Midbrain (tissue), 1 donor: Measurements from ENCODE around the gene ASPM.

Experiments used
- DNase-seq: peaks from one replicate; lab custom pipeline; 2025; lab: John Stamatoyannopoulos, UW

The ASPM gene, protein sequence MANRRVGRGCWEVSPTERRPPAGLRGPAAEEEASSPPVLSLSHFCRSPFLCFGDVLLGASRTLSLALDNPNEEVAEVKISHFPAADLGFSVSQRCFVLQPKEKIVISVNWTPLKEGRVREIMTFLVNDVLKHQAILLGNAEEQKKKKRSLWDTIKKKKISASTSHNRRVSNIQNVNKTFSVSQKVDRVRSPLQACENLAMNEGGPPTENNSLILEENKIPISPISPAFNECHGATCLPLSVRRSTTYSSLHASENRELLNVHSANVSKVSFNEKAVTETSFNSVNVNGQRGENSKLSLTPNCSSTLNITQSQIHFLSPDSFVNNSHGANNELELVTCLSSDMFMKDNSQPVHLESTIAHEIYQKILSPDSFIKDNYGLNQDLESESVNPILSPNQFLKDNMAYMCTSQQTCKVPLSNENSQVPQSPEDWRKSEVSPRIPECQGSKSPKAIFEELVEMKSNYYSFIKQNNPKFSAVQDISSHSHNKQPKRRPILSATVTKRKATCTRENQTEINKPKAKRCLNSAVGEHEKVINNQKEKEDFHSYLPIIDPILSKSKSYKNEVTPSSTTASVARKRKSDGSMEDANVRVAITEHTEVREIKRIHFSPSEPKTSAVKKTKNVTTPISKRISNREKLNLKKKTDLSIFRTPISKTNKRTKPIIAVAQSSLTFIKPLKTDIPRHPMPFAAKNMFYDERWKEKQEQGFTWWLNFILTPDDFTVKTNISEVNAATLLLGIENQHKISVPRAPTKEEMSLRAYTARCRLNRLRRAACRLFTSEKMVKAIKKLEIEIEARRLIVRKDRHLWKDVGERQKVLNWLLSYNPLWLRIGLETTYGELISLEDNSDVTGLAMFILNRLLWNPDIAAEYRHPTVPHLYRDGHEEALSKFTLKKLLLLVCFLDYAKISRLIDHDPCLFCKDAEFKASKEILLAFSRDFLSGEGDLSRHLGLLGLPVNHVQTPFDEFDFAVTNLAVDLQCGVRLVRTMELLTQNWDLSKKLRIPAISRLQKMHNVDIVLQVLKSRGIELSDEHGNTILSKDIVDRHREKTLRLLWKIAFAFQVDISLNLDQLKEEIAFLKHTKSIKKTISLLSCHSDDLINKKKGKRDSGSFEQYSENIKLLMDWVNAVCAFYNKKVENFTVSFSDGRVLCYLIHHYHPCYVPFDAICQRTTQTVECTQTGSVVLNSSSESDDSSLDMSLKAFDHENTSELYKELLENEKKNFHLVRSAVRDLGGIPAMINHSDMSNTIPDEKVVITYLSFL (N-terminal part only)

DNA sequence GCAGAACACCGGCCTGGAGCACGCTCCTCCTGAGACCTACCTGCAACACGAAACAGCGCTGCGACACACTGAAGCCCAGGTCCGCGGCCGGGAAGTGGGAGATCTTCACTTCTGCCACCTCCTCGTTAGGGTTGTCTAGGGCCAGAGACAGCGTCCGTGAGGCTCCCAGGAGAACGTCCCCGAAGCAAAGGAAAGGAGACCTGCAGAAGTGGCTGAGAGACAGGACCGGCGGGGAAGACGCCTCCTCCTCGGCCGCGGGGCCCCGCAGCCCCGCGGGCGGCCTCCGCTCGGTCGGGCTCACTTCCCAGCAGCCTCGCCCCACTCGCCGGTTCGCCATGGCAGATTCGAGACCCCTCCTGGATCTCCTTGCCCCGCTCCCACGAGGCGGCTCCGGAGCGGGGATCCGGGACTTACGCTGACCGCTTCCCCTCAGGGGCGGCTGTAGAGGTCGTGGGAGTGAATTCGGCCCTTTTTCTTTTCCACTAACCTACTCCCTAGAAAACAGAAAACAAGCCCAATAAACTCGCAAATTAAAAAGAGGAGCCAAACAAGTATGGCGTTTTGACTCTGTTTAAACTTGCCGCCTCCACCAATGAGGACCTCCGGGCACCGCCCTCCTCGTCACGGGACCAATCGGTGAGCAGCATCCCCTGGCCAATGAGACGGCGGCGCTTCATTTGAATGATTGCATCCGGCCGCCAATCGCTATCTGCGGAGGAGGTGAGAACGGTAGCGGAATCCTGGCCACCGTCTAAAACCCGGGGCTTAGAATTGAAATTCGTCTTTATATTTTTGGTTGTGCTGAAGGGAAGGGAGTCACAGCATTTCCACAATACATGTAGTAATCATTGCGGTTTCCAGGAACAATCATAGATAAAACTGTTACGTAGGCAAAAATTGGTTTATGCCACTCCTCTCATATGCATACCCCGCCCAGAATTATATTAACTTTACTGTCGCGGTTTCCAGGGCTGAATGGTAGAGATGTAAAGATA, at the start of gene ASPM:
ASPM (minus strand) TSS at position 569 of the 995 bp plus-strand sequence; CDS start at position 337, 232 bp downstream.
- peak; percentile 89 for DNase-seq

DNA sequence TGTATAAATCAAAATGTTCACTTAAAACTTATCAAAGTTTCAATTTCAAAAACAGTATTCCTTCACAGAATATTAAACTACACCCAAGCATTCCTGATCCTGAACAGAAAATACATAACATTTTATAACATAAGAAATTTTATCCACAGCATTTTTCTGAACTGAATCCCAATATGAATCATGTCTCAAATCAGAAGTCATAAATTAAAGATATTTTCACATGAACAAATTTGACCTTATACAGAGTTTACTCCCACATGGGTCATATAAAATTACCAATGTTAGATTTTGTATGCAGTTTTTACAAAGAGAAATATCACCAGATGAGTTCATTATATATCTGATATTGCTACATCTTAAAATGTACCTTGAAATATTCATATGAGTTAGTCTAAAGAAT, 48.6 kb upstream of the ASPM start:
- DNase-seq, result no peak

DNA sequence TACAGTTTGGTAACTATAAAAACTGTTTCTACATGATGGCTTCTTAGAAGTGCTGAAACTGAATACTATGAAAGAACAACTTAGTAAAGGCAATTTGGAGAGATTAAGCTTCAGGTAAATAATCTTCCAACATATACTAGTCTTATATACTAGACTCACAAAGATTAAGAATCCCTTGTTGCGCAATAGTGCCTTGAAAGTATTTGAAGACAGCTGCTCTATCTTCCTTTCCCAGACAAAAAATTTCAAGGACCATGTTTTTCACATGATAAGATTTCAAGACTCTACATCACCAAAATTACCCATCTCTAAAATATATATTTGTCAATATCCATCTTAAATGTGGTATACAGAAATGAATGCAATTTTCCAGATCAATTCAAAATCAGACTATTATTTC, 37.7 kb upstream of the ASPM start:
- no peak for DNase-seq

DNA sequence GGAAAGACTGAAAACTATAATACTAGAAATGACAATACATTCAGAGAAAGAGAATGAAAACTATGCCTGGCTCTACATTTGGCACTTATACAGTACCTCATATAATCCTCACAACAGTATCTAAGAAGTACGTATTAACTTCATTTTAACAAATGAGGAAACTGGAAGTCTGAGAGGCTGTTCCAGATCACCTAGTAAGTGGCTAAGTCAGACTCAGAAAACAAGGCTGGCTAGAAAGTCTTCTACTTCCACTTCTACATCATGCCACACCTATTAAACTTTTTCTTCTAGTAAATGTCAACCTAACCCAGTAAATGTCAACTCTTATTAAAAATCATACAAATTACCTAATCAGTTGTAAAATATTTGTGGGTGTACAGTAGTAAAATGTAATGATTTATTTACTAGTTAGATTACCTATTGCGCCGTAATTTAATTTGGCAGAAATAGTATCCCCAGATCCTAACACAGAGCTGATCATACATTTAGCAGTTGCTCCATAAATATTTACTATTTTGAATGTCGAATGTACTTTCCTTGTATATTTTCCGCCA, 36.8 kb upstream of the ASPM start:
- no peak for DNase-seq

DNA sequence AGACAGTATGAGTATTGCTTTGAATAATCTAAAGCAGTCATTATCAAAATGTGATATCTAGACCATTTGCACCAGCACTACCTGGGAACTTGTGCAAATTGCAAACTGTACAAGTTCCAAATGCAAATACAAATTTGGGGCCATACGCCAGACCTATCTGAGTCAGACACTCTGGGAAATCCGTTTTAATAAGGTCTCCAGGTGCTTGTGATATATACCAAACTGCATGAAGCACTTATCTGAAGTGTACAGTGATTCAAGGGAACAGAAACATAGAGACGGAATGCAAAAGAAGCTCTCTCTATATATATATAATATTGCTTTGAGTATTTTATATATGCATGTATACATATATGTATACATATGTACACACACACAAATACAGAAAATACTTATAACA, 36.2 kb upstream of the ASPM start:
- no peak for DNase-seq

DNA sequence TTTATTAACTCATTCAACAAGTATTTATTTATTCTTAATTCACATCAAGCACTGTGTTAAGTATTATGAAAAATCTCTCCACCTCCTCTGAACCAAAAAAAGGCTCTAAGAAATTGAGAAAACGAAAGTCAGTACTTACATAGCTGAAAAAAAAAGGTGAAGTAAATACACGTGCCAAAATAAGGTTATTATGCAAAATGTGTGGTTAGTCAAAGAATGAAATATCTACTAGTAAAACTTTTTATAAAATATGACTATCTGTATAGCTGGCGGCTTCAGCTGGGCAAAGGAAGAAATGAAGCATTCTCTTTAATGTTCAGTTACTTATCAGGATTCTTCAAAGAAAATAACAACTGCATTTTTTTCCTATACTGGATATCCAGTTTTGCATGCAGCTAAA, 35.5 kb upstream of the ASPM start:
- no peak for DNase-seq

DNA sequence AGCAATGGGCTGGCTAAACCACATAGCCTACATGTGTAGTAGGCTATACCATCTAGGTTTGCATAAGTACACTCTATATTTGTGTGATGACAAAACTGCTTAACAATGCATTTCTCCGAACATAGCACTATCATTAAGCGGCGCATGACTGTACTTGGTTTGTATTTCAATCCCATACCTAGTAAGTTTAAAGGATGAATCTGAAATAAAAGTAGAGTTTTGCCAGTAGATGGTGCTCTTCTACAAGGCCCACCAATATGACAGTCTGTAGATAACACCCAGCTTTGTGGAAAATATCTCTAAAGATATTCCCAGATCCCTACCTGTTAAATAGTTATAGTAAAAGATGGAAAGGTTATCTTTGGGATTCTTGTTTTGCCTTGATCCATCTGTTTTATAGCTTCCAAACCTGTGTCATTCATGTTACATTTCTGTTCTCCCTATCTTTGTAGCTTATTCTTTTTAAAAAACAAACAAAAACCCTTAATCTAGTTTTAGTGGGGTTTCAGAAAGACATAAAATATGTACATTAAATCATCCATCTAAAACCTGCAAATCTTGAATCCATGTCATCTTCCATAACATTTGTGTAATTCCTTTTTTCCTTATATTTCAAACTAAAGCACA, 33.9 kb upstream of the ASPM start:
- DNase-seq, result peak; percentile 61

DNA sequence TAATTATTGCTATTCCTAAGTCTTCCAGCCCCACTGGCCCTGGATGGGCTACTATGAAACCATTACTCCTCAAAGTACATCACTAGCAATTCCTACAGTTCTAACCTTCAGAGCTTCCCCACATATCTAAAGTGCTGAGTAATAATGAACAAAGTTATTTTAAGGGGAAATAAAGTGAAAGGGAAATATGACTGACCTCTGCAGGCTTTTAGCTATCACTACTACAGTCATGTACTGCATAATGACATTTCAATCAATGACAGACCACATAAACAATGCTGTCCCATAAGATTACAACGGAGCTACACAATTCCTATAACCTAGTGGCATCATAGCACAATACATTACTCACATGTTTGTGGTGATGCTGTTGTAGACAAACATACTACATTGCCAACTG, 32.5 kb upstream of the ASPM start:
- DNase-seq, result no peak

DNA sequence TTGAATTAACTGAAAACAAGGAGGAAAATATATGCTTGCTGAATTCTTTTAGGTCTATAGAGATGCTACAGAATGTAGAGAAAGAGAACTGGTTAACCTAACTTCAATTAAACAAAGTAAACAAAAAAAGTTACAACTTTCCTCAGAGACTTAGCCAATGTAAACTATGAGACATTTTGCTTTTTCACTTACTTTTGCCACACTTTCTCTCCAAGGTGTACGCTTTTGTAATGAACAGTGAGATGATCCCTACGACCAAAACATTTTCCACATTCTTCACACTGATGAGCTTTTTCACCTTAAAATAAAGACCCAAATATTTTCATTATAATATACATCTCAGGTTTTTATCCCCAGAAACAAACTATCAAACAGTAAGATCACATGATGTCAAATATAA, 28.3 kb upstream of the ASPM start:
- no peak for DNase-seq

DNA sequence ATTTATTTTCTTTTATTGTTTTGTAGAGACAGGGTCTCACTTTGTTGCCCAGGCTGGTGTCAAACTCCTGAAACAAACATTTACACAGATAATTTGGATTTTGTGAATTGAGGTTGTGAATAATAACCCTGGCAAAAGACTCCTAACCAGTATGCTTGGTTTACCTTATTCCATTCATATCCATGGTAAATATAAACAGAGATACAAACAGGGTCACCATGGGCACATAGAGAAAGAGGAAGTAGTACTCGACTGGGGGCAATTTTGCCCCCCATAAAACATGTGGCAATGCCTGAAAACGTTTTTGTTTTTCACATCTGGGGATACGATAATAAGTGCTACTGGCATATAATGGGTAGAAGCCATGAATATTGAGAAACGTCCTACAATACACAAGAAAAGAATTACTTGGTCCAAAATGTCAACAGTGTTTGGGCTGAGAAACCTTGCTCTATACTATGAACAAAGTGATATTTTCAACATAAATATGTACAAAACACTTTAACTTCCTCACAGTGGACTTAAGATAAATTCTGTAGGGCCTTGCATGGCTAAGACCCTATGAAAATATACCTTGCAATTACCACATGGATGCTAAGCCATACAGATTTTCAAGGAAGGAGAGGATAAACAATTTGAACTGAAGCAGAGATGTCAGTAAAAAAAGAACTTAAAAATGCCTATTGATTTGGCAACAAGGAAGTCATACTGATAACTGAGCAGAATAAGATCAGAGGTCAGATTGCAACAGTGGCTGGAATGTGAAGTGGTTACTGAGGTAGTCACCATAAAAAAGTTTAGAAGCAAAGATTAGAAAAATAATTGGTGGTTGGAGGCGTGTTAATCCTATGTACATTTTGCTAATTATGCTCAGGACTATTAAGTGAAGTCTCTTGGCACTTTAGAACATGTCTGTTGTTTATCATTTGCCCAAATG, 27.4 kb upstream of the ASPM start:
- DNase-seq, result no peak

DNA sequence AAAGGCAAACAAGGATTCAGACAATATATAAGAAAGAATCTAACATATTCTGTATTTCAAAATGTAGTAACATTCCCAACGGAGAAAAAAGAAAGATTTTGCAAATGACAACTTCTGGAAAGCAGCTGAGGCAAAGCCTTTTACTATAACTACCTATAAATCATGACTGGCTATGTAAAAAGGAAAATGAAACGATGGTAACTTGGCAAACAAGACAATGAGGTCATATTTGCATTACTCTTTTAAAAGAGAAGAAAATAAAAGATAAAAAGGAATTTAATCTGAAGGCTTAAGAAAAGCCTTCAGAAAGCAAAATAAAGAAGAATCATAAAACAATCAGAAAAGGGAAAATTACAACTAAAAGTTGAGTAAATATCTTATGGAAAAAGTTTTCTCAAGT, 25.1 kb upstream of the ASPM start:
- DNase-seq, result no peak

DNA sequence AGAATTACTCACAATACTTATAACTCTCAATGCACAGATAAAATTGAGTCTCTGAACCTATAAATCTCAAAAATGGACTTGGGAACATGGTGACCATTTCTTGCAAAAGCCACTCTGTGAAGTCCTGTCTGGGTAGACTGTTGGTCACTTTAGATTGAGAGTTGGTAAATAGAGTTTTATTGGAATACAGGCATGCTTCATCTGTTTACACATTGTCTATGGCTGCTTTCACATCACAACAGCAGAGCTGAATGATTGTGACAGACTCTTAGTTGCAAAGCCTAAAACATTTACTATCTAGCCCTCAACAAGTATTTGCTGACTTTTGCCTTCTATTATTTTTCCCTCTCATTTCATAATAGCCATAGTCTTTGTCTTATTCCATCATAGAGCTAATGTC, 24.1 kb upstream of the ASPM start:
- no peak for DNase-seq

DNA sequence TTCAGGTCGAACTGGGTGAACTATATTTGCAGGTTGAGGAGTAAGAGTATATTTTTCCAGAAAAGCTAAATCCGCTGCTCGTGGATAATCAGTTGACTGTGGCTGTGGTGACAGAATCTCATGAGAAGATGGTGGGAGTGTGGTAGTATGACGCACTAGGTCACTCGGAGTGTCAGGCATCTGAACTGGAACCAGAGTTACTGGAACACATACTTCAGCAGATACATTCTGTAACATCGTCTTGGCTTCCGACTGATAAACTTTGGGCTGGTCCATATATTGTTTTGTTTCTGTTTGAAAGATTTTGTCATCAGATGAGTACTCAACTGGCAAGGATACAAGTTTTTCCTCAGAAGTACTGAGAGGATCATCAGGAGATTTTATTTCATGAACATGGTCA, 13.0 kb upstream of the ASPM start:
- no peak for DNase-seq

DNA sequence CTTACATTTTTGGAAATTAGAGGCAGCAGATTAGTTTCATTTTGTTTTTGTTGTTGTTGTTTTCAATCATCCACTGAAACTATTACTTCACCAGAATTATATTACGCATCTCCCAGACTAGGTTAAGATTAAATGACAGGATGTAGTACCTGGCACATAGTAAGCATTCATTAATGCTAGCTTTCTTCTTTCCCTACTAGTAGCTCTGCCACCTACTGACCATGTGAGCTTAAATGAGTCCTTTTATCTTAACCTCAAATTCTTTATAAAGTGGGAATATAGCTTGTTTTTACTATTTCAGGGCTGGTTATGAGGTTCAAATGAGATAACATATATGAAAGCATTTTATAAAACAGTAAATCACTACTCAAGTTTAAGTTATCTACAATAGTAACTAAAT, 10.2 kb upstream of the ASPM start:
- DNase-seq, result no peak

DNA sequence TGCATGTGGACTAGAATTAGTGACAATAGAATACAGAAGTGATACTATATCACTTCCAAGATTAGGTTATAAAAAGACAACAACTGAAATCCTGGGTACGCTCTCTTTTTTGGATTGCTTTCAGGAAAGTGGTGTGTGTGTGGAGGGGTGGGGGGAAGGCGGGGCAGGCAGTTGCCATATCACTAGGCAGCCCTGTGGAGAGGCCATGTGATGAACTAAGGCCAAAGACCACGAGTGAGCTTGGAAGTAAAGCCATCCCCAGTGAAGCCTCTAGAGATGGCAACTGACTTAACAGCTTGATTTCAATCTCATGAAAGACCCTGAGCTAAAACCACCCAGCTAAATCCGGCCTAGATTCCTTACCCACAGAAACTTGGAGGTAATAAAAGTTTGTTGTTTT, 6.2 kb upstream of the ASPM start:
- no peak for DNase-seq

DNA sequence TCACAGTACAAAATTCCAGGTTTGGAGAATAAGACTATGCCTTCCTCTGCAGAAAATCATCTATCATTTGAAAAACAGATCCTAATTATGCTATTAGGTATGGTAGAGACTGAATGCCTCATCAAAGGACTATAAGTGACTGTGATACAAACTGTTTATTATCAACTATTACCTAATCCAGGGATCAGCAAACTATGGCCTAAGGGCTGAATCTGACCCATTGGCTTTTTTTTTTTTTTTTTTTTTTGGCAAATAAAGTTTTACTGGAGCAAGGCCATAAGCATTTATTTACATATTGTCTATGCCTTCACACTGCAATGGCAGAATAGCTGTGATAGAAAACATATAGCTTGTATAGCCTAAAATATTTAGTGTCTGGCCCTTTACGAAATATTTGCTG, 4.7 kb upstream of the ASPM start:
- no peak for DNase-seq

DNA sequence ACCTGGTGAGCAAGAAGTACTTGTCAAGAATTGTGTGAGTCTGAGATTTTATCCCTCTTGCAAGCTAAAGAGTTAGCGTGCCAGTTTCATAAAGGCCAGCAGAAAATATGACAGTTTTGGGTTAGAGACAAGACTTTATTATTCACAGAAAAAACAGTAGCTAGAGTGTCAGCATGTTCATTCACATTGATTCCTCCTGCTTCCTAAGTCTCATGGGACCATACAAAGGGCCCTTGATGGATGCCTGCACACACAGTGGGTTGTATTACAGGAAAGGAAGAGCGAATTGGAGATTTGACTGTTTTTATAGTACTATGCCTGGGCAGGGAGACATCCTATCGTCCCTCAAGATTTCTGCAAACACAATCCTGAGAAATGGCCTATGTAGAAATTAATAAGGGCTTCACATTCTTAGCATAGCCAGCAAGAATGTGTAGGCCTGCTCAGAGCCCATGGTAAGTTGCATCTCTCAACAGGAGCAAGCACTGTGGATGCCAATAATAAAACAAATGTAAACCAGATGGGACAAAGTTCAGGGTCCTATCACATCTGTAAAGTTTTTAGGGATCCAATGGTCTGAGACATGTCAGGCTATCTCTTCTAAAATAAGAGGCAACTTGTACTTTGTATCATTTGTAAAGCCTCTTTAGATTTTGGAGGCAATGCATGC, 4.0 kb upstream of the ASPM start:
- no peak for DNase-seq

DNA sequence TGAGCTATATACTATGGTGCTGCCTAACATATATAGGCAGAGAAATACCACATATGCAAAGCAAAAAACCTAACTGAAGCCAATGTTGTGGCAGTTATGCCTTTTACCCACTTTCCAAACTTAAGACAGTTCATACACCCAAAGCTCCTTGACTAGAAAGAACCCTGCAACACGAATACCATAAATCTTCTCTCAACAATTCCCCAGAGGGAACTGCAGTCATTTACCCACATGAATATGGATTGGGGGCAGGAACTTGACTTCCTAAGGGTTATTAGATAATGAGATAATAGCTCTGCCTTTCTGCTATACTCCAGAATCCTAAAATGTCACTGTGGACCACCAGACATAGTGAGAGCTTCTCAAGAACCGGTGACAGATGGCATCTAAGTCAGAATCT, 2.9 kb upstream of the ASPM start:
- DNase-seq, result no peak
